ENCODE results near the gene SLC1A7. TPM values are rescaled to one million over a fixed set of nuclear protein-coding genes. Genes with fewer than 3 reads are reported as not detected.
A peak's percentile ranks its signal among the peaks of the same experiment; 100 is the strongest.

The SLC1A7 gene
- total and polyA plus RNA-seq, 2 of the 13 experiments (the other 11 are each of a cell fraction or from before 2014, with no cell fraction given), result 0.04 to 2.0 TPM

DNA sequence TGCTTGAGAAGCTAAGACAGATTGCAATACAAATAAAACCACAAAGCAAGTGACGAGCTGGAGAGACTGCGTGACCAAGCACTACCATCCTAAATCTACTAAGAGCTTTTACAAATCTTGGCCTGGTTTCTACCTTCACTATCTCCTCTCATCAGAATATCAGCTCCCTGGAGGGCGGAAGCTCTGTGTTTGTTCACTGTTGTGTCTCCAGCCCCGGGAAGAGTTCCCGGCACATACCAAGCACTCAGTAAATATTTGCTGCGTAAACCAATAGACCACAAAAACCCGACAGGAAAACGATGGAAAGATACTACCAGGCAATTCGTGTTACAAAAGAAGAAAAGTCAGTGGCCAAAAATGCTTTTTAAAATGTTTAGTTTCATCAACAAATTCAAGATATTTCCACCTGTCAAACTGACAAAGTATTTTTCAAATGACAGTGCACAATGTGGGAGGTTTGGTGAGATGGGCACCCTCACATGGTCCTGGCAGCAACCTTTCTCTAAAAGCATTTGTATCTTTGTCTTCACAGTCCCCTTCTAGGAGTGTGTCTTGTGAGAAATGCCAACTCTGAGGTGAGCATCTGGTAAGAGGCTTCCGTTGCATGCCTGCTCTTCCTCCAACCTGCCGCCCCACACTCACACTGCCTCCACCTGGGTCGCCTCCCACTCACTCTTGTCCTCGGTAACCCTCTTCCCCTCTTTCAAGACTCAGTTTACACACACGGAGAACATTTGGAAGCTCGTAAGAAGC is 34.7 kb downstream of the SLC1A7 start (continued):
- TF ChIP-seq, protein P1, sequence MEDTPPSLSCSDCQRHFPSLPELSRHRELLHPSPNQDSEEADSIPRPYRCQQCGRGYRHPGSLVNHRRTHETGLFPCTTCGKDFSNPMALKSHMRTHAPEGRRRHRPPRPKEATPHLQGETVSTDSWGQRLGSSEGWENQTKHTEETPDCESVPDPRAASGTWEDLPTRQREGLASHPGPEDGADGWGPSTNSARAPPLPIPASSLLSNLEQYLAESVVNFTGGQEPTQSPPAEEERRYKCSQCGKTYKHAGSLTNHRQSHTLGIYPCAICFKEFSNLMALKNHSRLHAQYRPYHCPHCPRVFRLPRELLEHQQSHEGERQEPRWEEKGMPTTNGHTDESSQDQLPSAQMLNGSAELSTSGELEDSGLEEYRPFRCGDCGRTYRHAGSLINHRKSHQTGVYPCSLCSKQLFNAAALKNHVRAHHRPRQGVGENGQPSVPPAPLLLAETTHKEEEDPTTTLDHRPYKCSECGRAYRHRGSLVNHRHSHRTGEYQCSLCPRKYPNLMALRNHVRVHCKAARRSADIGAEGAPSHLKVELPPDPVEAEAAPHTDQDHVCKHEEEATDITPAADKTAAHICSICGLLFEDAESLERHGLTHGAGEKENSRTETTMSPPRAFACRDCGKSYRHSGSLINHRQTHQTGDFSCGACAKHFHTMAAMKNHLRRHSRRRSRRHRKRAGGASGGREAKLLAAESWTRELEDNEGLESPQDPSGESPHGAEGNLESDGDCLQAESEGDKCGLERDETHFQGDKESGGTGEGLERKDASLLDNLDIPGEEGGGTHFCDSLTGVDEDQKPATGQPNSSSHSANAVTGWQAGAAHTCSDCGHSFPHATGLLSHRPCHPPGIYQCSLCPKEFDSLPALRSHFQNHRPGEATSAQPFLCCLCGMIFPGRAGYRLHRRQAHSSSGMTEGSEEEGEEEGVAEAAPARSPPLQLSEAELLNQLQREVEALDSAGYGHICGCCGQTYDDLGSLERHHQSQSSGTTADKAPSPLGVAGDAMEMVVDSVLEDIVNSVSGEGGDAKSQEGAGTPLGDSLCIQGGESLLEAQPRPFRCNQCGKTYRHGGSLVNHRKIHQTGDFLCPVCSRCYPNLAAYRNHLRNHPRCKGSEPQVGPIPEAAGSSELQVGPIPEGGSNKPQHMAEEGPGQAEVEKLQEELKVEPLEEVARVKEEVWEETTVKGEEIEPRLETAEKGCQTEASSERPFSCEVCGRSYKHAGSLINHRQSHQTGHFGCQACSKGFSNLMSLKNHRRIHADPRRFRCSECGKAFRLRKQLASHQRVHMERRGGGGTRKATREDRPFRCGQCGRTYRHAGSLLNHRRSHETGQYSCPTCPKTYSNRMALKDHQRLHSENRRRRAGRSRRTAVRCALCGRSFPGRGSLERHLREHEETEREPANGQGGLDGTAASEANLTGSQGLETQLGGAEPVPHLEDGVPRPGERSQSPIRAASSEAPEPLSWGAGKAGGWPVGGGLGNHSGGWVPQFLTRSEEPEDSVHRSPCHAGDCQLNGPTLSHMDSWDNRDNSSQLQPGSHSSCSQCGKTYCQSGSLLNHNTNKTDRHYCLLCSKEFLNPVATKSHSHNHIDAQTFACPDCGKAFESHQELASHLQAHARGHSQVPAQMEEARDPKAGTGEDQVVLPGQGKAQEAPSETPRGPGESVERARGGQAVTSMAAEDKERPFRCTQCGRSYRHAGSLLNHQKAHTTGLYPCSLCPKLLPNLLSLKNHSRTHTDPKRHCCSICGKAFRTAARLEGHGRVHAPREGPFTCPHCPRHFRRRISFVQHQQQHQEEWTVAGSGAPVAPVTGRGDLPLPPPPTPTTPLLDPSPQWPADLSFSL (CRISPR knock-in tag; IDR thresholded peaks at IDR 0.05), result no peak
- TF ChIP-seq HNRNPL (IDR thresholded peaks at IDR 0.05; ENCODE audit: low read depth, low read length), result no peak
- TF ChIP-seq TARDBP (CRISPR knock-in tag; IDR thresholded peaks at IDR 0.05), result peak; percentile 87
- TF ChIP-seq IKZF4 (CRISPR knock-in tag; IDR thresholded peaks at IDR 0.05; ENCODE audit: borderline replicate concordance, low read depth, not compliant biosample characterization), result no peak
- TF ChIP-seq HNRNPLL (IDR thresholded peaks at IDR 0.05; ENCODE audit: low read depth, low read length, poor library complexity, severe bottlenecking), result no peak
- TF ChIP-seq PHF20 (CRISPR knock-in tag; IDR thresholded peaks at IDR 0.05), result no peak
- TF ChIP-seq MEF2D (CRISPR knock-in tag; IDR thresholded peaks at IDR 0.05), result peak; percentile 90
- no peak for TF ChIP-seq ZNF713 (CRISPR knock-in tag; IDR thresholded peaks at IDR 0.05)
- no peak for TF ChIP-seq ONECUT2 (CRISPR knock-in tag; IDR thresholded peaks at IDR 0.05)
- TF ChIP-seq HOXD1 (CRISPR knock-in tag; IDR thresholded peaks at IDR 0.05), result 0 out of 2 replicates have a peak, but pooled peaks have one; percentile 42
- no peak for TF ChIP-seq ZNF839 (CRISPR knock-in tag; IDR thresholded peaks at IDR 0.05; ENCODE audit: borderline replicate concordance)
- TF ChIP-seq KLF16 (CRISPR knock-in tag; IDR thresholded peaks at IDR 0.05), result peak in 1 of 2 experiments; percentile 71; a peak in 2 of 4 replicates
- 0 out of 2 replicates have a peak, but pooled peaks have one; percentile 78 for TF ChIP-seq MBD4 (IDR thresholded peaks at IDR 0.05; ENCODE audit: borderline replicate concordance, low read length)
- TF ChIP-seq FOSL1 (CRISPR knock-in tag; IDR thresholded peaks at IDR 0.05; ENCODE audit: borderline replicate concordance), result no peak
- TF ChIP-seq, protein P2, sequence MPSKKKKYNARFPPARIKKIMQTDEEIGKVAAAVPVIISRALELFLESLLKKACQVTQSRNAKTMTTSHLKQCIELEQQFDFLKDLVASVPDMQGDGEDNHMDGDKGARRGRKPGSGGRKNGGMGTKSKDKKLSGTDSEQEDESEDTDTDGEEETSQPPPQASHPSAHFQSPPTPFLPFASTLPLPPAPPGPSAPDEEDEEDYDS (CRISPR knock-in tag; IDR thresholded peaks at IDR 0.05), result peak; percentile 23; the same call in 1 of the 2 replicates
- no peak for TF ChIP-seq HMGA1 (CRISPR knock-in tag; conservative IDR thresholded peaks at IDR 0.05)
- TF ChIP-seq, protein P3, sequence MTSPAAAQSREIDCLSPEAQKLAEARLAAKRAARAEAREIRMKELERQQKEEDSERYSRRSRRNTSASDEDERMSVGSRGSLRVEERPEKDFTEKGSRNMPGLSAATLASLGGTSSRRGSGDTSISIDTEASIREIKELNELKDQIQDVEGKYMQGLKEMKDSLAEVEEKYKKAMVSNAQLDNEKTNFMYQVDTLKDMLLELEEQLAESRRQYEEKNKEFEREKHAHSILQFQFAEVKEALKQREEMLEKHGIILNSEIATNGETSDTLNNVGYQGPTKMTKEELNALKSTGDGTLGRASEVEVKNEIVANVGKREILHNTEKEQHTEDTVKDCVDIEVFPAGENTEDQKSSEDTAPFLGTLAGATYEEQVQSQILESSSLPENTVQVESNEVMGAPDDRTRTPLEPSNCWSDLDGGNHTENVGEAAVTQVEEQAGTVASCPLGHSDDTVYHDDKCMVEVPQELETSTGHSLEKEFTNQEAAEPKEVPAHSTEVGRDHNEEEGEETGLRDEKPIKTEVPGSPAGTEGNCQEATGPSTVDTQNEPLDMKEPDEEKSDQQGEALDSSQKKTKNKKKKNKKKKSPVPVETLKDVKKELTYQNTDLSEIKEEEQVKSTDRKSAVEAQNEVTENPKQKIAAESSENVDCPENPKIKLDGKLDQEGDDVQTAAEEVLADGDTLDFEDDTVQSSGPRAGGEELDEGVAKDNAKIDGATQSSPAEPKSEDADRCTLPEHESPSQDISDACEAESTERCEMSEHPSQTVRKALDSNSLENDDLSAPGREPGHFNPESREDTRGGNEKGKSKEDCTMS (CRISPR knock-in tag; conservative IDR thresholded peaks at IDR 0.05), result no peak
- peak; percentile 96 for TF ChIP-seq TBX2 (CRISPR knock-in tag; IDR thresholded peaks at IDR 0.05; ENCODE audit: borderline replicate concordance)
- TF ChIP-seq, protein P4, sequence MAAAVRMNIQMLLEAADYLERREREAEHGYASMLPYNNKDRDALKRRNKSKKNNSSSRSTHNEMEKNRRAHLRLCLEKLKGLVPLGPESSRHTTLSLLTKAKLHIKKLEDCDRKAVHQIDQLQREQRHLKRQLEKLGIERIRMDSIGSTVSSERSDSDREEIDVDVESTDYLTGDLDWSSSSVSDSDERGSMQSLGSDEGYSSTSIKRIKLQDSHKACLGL (CRISPR knock-in tag; IDR thresholded peaks at IDR 0.05), result no peak
- no peak for TF ChIP-seq GLI4 (CRISPR knock-in tag; IDR thresholded peaks at IDR 0.05; ENCODE audit: borderline replicate concordance)

Data from HepG2 (cell line).